Measurements from ENCODE around the gene CARM1. TPM values are rescaled to one million over a fixed set of nuclear protein-coding genes. Genes with fewer than 3 reads are reported as not detected.

The CARM1 gene
- total and polyA plus RNA-seq, 2 donors (not counting 3 experiments of a cell fraction or from before 2014, with no cell fraction given) = 65.6 to 70.8 TPM

DNA sequence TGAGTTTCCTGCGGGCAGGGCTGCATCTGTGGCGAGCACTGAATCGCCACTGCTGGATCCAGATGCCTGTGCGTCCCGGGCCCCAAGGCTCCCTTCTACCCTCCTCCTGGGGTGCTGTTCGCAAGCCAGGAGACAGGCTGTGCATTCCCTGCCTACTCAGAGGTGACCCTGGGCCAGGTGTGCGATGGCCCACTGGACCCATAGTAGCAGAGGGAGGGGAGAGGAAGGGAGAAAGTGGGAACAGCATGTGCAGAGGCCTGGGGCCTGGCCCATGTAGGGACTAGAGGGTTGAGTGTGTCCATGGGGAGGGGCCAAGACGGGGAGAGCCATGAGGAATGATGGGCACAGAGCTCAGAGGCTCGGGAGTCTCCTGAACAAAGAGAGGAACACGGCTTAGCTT lies 27.3 kb downstream of the CARM1 start:
- no peak overlapping the region for H3K4me3 ChIP-seq (replicated peaks in 1 of 3; ENCODE audit: insufficient read depth in 1 of 3, low read depth in 1 of 3, low read length in 3 of 3)
- no peak for FAIRE-seq
- TF ChIP-seq, protein P1, sequence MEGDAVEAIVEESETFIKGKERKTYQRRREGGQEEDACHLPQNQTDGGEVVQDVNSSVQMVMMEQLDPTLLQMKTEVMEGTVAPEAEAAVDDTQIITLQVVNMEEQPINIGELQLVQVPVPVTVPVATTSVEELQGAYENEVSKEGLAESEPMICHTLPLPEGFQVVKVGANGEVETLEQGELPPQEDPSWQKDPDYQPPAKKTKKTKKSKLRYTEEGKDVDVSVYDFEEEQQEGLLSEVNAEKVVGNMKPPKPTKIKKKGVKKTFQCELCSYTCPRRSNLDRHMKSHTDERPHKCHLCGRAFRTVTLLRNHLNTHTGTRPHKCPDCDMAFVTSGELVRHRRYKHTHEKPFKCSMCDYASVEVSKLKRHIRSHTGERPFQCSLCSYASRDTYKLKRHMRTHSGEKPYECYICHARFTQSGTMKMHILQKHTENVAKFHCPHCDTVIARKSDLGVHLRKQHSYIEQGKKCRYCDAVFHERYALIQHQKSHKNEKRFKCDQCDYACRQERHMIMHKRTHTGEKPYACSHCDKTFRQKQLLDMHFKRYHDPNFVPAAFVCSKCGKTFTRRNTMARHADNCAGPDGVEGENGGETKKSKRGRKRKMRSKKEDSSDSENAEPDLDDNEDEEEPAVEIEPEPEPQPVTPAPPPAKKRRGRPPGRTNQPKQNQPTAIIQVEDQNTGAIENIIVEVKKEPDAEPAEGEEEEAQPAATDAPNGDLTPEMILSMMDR (IDR thresholded peaks at IDR 0.05; ENCODE audit: extremely low read depth in 1 of 2, insufficient read depth in 1 of 2, low read depth in 1 of 2, low read length in 2 of 2) = no peak
- TF ChIP-seq GATA2 (IDR thresholded peaks at IDR 0.05; ENCODE audit: insufficient read depth, insufficient read length, low read depth, low read length) = no peak
- TF ChIP-seq FOS (IDR thresholded peaks at IDR 0.05; ENCODE audit: borderline replicate concordance, insufficient read depth, low read length) = no peak
- TF ChIP-seq POLR2A (IDR thresholded peaks at IDR 0.05; ENCODE audit: low read depth, low read length) = no peak
- no peak for TF ChIP-seq MYC (IDR thresholded peaks at IDR 0.05; ENCODE audit: low read depth, low read length)
- TF ChIP-seq, protein P2, sequence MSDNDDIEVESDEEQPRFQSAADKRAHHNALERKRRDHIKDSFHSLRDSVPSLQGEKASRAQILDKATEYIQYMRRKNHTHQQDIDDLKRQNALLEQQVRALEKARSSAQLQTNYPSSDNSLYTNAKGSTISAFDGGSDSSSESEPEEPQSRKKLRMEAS (IDR thresholded peaks at IDR 0.05; ENCODE audit: insufficient read depth, insufficient read length) = no peak
- TF ChIP-seq EZH2 (IDR thresholded peaks at IDR 0.05; ENCODE audit: borderline replicate concordance, low read depth, low read length, severe bottlenecking) = no peak
- no peak for TF ChIP-seq POLR2AphosphoS5 (IDR thresholded peaks at IDR 0.05; ENCODE audit: insufficient read depth, low read depth, low read length)
- TF ChIP-seq JUN (IDR thresholded peaks at IDR 0.05; ENCODE audit: borderline replicate concordance, insufficient read depth, insufficient read length, low read depth) = no peak
- H3K9ac ChIP-seq (replicated peaks; ENCODE audit: extremely low read depth, insufficient read depth, low read length) = no peak overlapping the region
- intact Hi-C loops (cut with micrococcal nuclease) (no loop called here), dilution Hi-C loops (cut with MboI; ENCODE audit: extremely low pct_ligation_motif_present, low sequenced_read_pairs) (no loop called here)
- no TSS peak for BruUV-seq (replicated peaks)
- H3K79me2 ChIP-seq (ENCODE audit: control insufficient read depth, insufficient read depth, low read length) = peaks cover 27% of the 10 kb centered on the region
- no peaks in the 10 kb centered on the region for H4K20me1 ChIP-seq (replicated peaks; ENCODE audit: control insufficient read depth, extremely low read depth, insufficient read depth, low read length)
- no peaks in the 10 kb centered on the region for H3K9me1 ChIP-seq (replicated peaks; ENCODE audit: control insufficient read depth, extremely low read depth, insufficient read depth, low read length)
- ChIA-PET POLR2A (interaction anchor here (0.6 kb wide), 1 partner anchor 31 kb away, joined by 3 read pairs; no protein-coding TSS in a partner anchor), CTCF (interaction anchor here (0.7 to 2.0 kb wide), 6 partner anchors 13 to 60 kb away, joined by 3 to 5 read pairs (median 3); no protein-coding TSS in a partner anchor)
- H3K9me3 ChIP-seq (replicated peaks; ENCODE audit: control insufficient read depth, insufficient read depth, low read length) = no peaks in the 10 kb centered on the region
- H3K4me2 ChIP-seq (ENCODE audit: insufficient read depth, low read length) = no peak overlapping the region
- H3K36me3 ChIP-seq (ENCODE audit: control insufficient read depth in 2 of 2, extremely low read depth in 1 of 2, insufficient read depth in 2 of 2, low read length in 2 of 2) = no peaks in the 10 kb centered on the region
- no peak overlapping the region for H2AFZ ChIP-seq (ENCODE audit: low read depth, low read length)
- no peaks in the 10 kb centered on the region for H3K27me3 ChIP-seq (ENCODE audit: control insufficient read depth in 2 of 2, insufficient read depth in 2 of 2, low read length in 2 of 2)
- H3K27ac ChIP-seq (ENCODE audit: insufficient read depth, low read depth, low read length) = no peak overlapping the region
- no peaks in the 10 kb centered on the region for H3K4me1 ChIP-seq (ENCODE audit: control insufficient read depth, extremely low read depth, insufficient read depth, low read length)
- no peak for DNase-seq (ENCODE audit: low read depth, low spot score)
